ENCODE results near the gene ASTN2.

DNA sequence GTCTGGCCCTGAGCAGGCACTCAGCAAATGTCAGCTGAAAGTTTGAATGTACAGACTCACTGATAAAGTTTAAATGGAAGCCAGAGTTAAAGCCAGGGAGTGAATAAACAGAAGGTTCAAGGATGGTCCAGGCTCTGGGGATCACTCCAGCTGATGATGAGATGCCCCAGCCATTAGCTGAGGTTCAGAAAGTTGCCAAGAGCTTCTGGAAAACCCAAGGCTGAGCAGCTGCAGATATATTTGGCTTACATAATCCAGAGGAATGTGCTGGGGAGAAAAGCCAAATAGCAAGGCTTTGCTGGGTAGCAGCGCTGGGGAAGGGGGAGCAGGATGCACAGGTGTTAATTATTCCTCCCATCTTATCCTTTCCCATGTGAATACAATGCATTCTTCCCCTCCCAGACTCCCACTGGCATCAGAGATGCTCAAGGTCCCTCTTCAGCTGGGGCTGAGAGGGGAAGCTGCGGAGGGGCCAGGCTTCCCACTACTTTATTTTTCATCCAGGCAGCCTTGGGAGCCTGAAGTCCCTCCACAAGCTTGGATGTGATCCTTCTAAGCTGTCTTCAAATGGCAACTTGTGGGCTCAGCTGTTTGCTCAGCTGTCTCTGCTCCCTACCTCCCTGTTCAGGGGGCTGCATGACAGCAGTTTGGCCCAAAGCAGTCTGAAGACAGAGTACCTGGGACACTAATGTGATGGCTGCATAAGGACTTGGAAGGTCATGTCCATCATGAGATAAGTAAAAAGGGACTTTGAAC, 386.6 kb downstream of the ASTN2 start:
- TF ChIP-seq, protein P1, sequence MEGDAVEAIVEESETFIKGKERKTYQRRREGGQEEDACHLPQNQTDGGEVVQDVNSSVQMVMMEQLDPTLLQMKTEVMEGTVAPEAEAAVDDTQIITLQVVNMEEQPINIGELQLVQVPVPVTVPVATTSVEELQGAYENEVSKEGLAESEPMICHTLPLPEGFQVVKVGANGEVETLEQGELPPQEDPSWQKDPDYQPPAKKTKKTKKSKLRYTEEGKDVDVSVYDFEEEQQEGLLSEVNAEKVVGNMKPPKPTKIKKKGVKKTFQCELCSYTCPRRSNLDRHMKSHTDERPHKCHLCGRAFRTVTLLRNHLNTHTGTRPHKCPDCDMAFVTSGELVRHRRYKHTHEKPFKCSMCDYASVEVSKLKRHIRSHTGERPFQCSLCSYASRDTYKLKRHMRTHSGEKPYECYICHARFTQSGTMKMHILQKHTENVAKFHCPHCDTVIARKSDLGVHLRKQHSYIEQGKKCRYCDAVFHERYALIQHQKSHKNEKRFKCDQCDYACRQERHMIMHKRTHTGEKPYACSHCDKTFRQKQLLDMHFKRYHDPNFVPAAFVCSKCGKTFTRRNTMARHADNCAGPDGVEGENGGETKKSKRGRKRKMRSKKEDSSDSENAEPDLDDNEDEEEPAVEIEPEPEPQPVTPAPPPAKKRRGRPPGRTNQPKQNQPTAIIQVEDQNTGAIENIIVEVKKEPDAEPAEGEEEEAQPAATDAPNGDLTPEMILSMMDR (IDR thresholded peaks at IDR 0.05), result no peak
- TF ChIP-seq POLR2A (IDR thresholded peaks at IDR 0.05), result no peak

All from lower leg skin (tissue), 3 donors.